ENCODE results near the gene NPL. TPM values are rescaled to one million over a fixed set of nuclear protein-coding genes. Genes with fewer than 3 reads are reported as not detected.

The NPL gene
- total and polyA plus RNA-seq, 12 donors, result 4.8 to 31.7 (median 21.2) TPM

- intact Hi-C loops (cut with DNase I), result no loop called here
Observed at GRCh38 chr1:182842265-182842664, 52.7 kb downstream of the NPL start.

GRCh38 chr1:182845379-182845778, 55.8 kb downstream of the NPL start:
- peaks cover 0 to 58% of the 10 kb centered on the region in 2 donors for H3K36me3 ChIP-seq (replicated peaks in 1 of 2)
- no peak overlapping the region for H3K4me3 ChIP-seq
- H3K27ac ChIP-seq, result no peak overlapping the region
- H3K4me1 ChIP-seq (replicated peaks in 1 of 2), result peaks cover 10 to 32% of the 10 kb centered on the region in 2 donors
- intact Hi-C loops (cut with DNase I), result no loop called here
- no peaks in the 10 kb centered on the region for H3K27me3 ChIP-seq
- WGBS, 4 donors, result 94 to 100% (median 100%) methylated on average over 1 of the region's 1 CpG
- no peak for DNase-seq
- TF ChIP-seq POLR2A (IDR thresholded peaks at IDR 0.05) (no peak), CTCF (IDR thresholded peaks at IDR 0.05) (no peak)
- H3K9me3 ChIP-seq (replicated peaks in 1 of 3), result no peaks in the 10 kb centered on the region

More at GRCh38 chr1:182842265-182842664, 52.7 kb downstream of the NPL start:
- peaks cover 12 to 36% of the 10 kb centered on the region in 2 donors for H3K4me1 ChIP-seq (replicated peaks in 1 of 2)
- peaks cover 0 to 33% of the 10 kb centered on the region in 2 donors for H3K36me3 ChIP-seq (replicated peaks in 1 of 2)
- no peak for DNase-seq
- no peak overlapping the region for H3K27ac ChIP-seq
- H3K4me3 ChIP-seq, result no peak overlapping the region
- no peaks in the 10 kb centered on the region for H3K9me3 ChIP-seq (replicated peaks in 1 of 3)
- no peaks in the 10 kb centered on the region for H3K27me3 ChIP-seq
- 40 to 54% (median 47%) methylated on average over 4 of the region's 4 CpGs for WGBS, 4 donors
- TF ChIP-seq CTCF (IDR thresholded peaks at IDR 0.05) (no peak), POLR2A (IDR thresholded peaks at IDR 0.05) (no peak)

GRCh38 chr1:182845894-182846293, 56.3 kb downstream of the NPL start:
- DNase-seq, result no peak
- no peak overlapping the region for H3K27ac ChIP-seq
- 77 to 82% (median 80%) methylated on average over 5 of the region's 5 CpGs for WGBS, 4 donors
- H3K9me3 ChIP-seq (replicated peaks in 1 of 3), result no peaks in the 10 kb centered on the region
- intact Hi-C loops (cut with DNase I), result no loop called here
- H3K4me3 ChIP-seq, result no peak overlapping the region
- peaks cover 0 to 63% of the 10 kb centered on the region in 2 donors for H3K36me3 ChIP-seq (replicated peaks in 1 of 2)
- no peaks in the 10 kb centered on the region for H3K27me3 ChIP-seq
- H3K4me1 ChIP-seq (replicated peaks in 1 of 2), result peaks cover 5 to 27% of the 10 kb centered on the region in 2 donors
- TF ChIP-seq POLR2A (IDR thresholded peaks at IDR 0.05), result no peak
- no peak for TF ChIP-seq CTCF (IDR thresholded peaks at IDR 0.05)

GRCh38 chr1:182847105-182847504, 57.5 kb downstream of the NPL start:
- H3K27me3 ChIP-seq, result no peaks in the 10 kb centered on the region

More at GRCh38 chr1:182847105-182847504, 57.5 kb downstream of the NPL start:
- H3K9me3 ChIP-seq (replicated peaks in 1 of 3), result no peaks in the 10 kb centered on the region
- H3K4me3 ChIP-seq, result no peak overlapping the region
- peaks cover under 1 to 15% of the 10 kb centered on the region in 2 donors for H3K4me1 ChIP-seq (replicated peaks in 1 of 2)
- intact Hi-C loops (cut with DNase I), result no loop called here
- peaks cover 0 to 73% of the 10 kb centered on the region in 2 donors for H3K36me3 ChIP-seq (replicated peaks in 1 of 2)
- H3K27ac ChIP-seq, result no peak overlapping the region
- DNase-seq, result no peak
- TF ChIP-seq POLR2A (IDR thresholded peaks at IDR 0.05) (no peak), CTCF (IDR thresholded peaks at IDR 0.05) (no peak)
